Activated naive CD8-positive, alpha-beta T cell treated with anti-CD3 and anti-CD28 coated beads, Interleukin-2, amount 50 U/mL, for 24 hours (primary cell): ENCODE results near the gene BRF1.
"Not testable (repeated sequence)": the region's sequence is repeated elsewhere in the genome, so short reads cannot be mapped to it uniquely, and the experiment has no call there.

Experiments
- ATAC-seq: fragments of 150-1000 bp; cut with Tn5 transposase; one replicate; pipeline ENCODE4 v1.10.0; 2021
- DNase-seq: peaks from one replicate; pipeline ENCODE4 v3.0.0; 2021
- H3K27ac Mint-ChIP-seq: one replicate; pipeline ENCODE4 v1.8.0; 2021; ENCODE audit warnings: mild to moderate bottlenecking, mixed read lengths
- H3K27me3 Mint-ChIP-seq: one replicate; pipeline ENCODE4 v1.8.0; 2021; ENCODE audit warnings: mixed read lengths
- H3K36me3 Mint-ChIP-seq: one replicate; pipeline ENCODE4 v1.8.0; 2021; ENCODE audit warnings: low read depth, mixed read lengths
- H3K4me1 Mint-ChIP-seq: one replicate; pipeline ENCODE4 v1.8.0; 2021; ENCODE audit warnings: mixed read lengths
- H3K4me3 Mint-ChIP-seq: one replicate; pipeline ENCODE4 v1.8.0; 2021; ENCODE audit warnings: mild to moderate bottlenecking, moderate library complexity, mixed read lengths
- H3K9me3 Mint-ChIP-seq: one replicate; pipeline ENCODE4 v1.8.0; 2021; ENCODE audit warnings: mixed read lengths

Gene BRF1

DNA sequence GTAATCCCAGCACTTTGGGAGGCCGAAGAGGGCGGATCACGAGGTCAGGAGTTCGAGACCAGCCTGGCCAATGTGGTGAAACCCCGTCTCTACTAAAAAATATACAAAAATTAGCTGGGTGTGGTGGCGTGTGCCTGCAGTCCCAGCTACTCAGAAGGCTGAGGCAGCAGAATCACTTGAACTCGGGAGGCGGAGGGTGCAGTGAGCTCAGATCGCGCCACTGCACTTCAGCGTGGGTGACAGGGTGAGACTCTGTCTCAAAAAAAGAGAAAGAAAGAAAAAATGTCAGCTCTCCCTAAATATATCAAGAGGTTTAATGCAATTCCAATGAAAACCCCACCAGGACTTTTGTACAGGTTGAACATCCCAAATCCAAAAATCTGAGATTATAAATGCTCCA lies 3.5 kb downstream of the BRF1 start:
- not testable (repeated sequence) for H3K27ac Mint-ChIP-seq

DNA sequence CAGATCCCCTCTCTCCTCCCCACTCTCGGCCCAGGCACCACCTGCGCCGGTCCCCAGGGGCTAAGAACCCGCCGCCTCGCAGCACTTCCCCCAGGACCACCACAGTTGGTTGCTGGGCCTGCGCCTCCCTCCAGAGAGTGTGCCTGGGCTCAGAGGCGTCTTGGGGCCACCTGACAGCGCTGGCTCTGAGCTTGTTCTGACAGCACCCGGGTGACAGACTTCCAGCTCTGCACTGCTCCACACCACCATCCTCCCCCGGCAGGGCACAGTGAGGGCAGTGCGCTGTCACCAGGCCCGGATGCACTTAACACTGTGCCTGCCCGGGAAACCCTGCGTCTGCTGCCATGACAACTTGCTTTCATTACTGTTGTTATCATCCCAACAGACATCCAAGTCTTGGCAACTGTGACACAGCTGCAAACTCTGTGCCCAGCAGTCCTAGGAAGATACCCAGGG lies 6.6 kb downstream of the BRF1 start:
- DNase-seq (peak; percentile 67), ATAC-seq (peak; percentile 93)
- Mint-ChIP-seq H3K27ac (no peak overlapping the region), H3K4me1 (peaks cover 50% of the 10 kb centered on the region), H3K9me3 (no peaks in the 10 kb centered on the region), H3K4me3 (peak overlapping the region; percentile 13), H3K27me3 (no peaks in the 10 kb centered on the region), H3K36me3 (peaks cover 3% of the 10 kb centered on the region)

More for the DNA sequence above, 3.5 kb downstream of the BRF1 start:
- not testable (repeated sequence) for H3K27me3 Mint-ChIP-seq, DNase-seq, H3K9me3 Mint-ChIP-seq, ATAC-seq, H3K4me3 Mint-ChIP-seq, H3K36me3 Mint-ChIP-seq
- H3K4me1 Mint-ChIP-seq, result peaks cover 42% of the 10 kb centered on the region

DNA sequence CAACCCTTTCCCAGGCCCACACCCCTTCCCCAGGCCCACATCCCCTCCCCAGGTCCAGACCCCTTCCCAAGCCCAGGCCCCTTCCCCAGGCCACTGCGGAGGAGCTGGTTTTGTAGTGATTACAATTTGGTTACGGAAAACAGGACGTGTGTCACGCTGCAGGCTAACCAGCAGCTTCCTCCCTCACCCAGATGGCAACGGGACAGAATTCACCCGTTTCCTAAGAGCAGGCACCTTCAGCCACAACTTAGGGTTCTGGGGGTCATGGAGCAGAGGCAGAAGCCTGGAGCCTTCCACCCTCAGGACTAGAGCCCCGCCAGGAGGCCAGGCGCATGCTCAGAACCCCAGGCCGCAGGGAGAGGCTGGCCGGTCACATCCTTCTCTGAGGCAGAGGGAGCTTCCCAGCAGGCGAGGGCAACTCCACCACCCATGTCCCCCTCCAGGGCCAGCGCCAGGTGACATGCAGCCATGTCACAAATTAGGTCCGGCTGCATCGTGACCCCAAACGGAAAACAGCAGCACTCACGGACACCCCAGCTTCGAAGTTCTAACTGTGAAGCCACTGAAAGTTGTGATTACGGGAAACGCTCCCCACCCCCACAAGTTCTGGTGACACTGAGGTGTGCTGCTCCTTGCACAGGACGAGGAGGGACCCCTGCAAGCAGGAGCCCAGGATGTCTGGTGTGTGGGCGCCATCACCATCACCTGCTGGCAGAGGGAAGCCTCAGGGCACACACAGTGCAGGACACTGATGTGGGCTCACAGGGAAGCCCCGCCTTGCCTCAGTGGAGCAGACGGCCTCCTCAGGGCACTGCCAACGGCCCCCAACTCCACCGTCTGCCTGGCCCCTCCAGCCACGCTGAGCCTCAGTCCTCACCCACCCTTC lies 7.7 kb downstream of the BRF1 start:
- Mint-ChIP-seq H3K4me1 (peaks cover 45% of the 10 kb centered on the region), H3K9me3 (no peaks in the 10 kb centered on the region), H3K36me3 (peaks cover 3% of the 10 kb centered on the region), H3K27ac (peak overlapping the region; percentile 56), H3K4me3 (peak overlapping the region; percentile 51), H3K27me3 (no peaks in the 10 kb centered on the region)
- DNase-seq (peak; percentile 64), ATAC-seq (peak; percentile 59)

DNA sequence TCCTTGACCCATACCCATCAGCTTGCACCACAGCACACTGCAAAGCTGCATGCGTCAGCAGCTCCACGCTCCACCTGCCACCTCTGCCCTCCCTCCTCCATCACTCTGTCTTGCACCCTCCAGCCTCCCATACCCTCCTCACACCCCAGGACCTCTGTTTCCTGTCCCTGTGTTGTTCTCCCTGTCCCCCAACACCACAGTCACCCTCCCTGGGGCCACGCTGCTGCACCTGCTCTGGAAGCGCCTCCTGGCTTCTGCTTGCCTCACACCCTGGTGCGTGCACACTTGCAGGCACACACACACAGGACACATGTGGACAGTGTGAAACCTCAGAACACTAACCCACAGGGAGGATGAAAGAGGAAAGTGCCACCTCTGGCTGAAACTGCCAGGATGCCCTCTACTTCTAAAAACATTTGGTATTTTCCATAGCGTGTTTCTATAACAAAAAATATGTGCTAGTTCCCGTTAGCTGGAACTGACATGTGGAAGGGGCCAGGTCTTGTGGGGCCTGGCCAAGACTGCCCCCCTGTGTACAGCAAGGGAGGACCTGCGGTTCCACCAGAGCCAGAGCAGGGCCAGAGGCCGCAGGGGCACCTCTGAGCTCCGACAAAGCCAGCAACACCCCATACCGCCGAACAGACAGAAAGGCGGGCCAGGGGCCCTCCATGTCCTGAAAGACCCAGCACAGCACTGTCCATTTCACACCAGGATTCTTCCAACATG lies 10.0 kb downstream of the BRF1 start:
- H3K27me3 Mint-ChIP-seq, result no peaks in the 10 kb centered on the region
- H3K36me3 Mint-ChIP-seq, result no peaks in the 10 kb centered on the region
- H3K9me3 Mint-ChIP-seq, result no peaks in the 10 kb centered on the region
- no peak for ATAC-seq
- H3K4me1 Mint-ChIP-seq, result peaks cover 43% of the 10 kb centered on the region
- no peak overlapping the region for H3K4me3 Mint-ChIP-seq
- DNase-seq, result no peak
- peak overlapping the region; percentile 51 for H3K27ac Mint-ChIP-seq

DNA sequence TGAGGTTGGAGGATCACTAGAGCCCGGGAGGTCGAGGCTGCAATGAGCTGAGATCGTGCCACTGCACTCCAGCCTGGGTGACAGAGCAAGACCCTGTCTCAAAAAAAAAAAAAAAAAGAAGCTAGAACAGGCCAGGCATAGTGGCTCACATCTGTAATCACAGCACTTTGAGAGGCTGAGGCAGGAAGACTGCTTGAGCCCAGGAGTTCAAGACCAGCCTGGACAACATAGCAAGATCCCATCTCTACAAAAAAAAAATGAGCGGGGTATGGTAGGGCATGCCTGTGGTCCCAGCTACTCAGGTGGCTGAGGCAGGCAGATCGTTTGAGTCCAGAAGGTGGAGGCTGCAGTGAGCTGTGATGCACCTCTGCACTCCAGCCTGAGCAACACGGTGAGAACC lies 11.9 kb downstream of the BRF1 start:
- not testable (repeated sequence) for H3K4me3 Mint-ChIP-seq, ATAC-seq, H3K36me3 Mint-ChIP-seq, H3K9me3 Mint-ChIP-seq, H3K27me3 Mint-ChIP-seq, H3K27ac Mint-ChIP-seq, DNase-seq
- peaks cover 36% of the 10 kb centered on the region for H3K4me1 Mint-ChIP-seq

DNA sequence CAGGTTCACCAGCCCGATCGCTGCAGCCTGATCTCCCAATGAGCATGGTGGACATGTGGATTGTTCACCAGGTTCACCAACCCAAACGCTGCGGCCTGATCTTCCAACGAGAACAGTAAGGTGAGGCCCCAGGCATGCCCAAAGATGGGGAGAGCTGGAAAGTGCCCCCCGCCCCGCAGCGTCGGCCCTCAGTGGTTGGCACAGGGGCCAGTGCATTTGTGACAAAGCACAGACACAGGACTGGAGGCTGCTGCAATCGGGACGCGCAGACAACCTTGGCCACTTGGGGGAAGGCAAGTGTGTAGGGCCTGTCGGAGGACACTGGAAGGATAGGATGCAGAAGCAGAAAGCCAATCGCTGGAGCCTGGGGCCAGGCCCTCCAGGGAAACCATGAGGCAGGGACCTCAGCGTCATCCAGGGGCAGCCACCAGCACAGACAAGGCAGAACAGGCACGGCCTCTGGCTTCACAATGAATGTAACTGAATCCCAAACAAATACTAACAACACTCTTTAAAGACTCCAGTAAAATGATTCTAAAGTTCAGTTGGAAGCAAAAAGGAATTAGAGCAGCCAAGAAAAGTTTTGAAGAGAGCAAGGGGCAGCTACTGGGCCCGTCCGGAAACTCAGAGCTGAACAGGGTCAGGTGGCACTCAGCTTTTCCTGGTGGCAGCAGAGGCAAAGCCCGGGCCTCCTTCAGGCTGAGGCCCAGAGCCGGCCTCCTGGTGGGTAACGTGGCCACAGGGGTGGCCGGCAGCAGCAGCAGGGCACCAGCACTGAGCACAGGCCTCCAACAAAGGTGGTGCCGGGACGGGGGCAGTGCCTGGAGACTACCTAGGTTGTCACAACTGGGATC lies 13.3 kb downstream of the BRF1 start:
- Mint-ChIP-seq H3K9me3 (no peaks in the 10 kb centered on the region), H3K27me3 (no peaks in the 10 kb centered on the region), H3K4me3 (no peak overlapping the region), H3K4me1 (peaks cover 27% of the 10 kb centered on the region), H3K27ac (no peak overlapping the region), H3K36me3 (no peaks in the 10 kb centered on the region)
- ATAC-seq (no peak), DNase-seq (no peak)

DNA sequence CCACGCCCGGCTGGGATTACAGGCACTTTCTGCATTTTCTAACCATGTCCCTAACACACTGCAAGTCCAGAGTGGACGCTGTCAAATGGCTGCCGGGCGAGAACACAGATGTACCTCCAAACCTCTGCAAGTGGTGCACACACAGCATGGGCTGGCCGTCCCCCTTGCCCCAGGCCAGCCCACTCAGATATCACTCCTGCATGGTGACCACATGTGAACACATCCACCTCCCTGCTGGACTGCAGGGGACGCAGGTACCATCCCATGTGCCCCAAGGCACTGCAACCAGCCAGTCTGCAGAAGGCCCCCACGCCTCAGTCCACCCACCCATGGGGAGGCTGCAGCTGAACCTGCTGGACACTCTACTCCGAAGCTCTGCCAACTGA lies 14.0 kb downstream of the BRF1 start:
- no peak overlapping the region for H3K4me3 Mint-ChIP-seq
- no peak for ATAC-seq
- DNase-seq, result no peak
- H3K27me3 Mint-ChIP-seq, result no peaks in the 10 kb centered on the region
- no peaks in the 10 kb centered on the region for H3K36me3 Mint-ChIP-seq
- H3K4me1 Mint-ChIP-seq, result peaks cover 26% of the 10 kb centered on the region
- H3K27ac Mint-ChIP-seq, result no peak overlapping the region
- no peaks in the 10 kb centered on the region for H3K9me3 Mint-ChIP-seq

DNA sequence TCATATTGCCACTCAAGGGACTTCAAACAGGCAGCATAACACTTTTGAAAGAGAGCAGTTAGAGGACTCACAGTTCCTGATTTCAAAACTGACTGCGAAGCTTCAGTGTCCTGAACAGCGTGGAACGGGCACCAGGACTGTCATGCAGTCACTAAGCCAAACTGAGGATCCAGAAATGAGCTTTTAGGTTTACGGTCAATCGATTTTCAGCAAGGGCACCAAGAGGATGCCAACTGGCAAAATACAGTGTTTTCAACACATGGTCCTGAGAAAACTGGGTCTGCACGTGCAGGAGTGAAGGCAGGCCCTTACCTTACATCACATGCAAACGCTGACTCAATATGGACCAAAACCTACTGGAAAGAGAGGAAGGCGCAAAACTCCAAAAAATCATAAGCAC lies 15.6 kb downstream of the BRF1 start:
- ATAC-seq (no peak), DNase-seq (no peak)
- H3K4me1 Mint-ChIP-seq, result peaks cover 17% of the 10 kb centered on the region
- no peaks in the 10 kb centered on the region for H3K36me3 Mint-ChIP-seq
- H3K27me3 Mint-ChIP-seq, result no peaks in the 10 kb centered on the region
- no peaks in the 10 kb centered on the region for H3K9me3 Mint-ChIP-seq
- H3K4me3 Mint-ChIP-seq, result no peak overlapping the region
- no peak overlapping the region for H3K27ac Mint-ChIP-seq

DNA sequence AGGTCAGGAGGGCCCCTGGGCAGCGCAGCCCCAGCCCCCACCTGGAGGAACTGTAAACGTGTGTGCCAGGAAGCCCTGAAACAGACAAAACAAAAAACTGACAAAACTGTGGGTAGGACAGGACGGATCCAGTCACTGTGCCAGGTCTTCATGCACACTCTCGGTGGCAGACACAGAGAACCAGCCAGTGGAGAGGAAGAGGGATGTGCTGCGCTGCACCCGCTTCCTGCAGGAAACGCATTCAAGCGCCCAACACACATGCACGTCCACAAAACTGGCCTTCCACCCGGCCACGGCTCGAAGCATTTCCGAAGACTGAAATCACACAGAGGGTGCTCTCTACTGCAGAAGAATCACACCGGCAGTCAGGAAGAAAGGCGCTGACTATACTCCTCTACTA lies 16.9 kb downstream of the BRF1 start:
- DNase-seq (no peak), ATAC-seq (no peak)
- no peak overlapping the region for H3K4me3 Mint-ChIP-seq
- H3K27me3 Mint-ChIP-seq, result no peaks in the 10 kb centered on the region
- peaks cover 17% of the 10 kb centered on the region for H3K4me1 Mint-ChIP-seq
- no peaks in the 10 kb centered on the region for H3K9me3 Mint-ChIP-seq
- H3K36me3 Mint-ChIP-seq, result no peaks in the 10 kb centered on the region
- H3K27ac Mint-ChIP-seq, result no peak overlapping the region

DNA sequence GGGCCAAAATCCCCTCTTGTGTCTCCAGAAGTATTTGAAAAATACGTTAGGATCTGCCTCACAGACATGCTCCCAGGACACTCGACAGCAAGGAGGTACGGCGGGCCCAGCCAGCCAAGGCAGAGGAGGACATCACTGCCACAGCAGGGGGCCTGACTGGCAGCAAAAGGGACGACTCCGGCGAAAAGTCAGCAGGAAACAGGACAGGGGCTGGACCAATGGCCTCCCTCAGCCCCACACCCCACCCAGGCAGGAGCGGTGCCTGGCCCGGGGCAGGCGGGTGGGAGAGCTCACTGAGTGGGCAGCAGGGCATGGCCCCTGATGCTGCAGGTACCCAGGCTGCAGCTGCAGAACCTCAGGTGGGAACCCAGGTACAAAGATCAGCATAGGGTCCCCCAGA lies 17.8 kb downstream of the BRF1 start:
- no peak overlapping the region for H3K4me3 Mint-ChIP-seq
- H3K9me3 Mint-ChIP-seq, result no peaks in the 10 kb centered on the region
- no peak overlapping the region for H3K27ac Mint-ChIP-seq
- H3K36me3 Mint-ChIP-seq, result no peaks in the 10 kb centered on the region
- DNase-seq (no peak), ATAC-seq (no peak)
- H3K27me3 Mint-ChIP-seq, result no peaks in the 10 kb centered on the region
- peaks cover 17% of the 10 kb centered on the region for H3K4me1 Mint-ChIP-seq

DNA sequence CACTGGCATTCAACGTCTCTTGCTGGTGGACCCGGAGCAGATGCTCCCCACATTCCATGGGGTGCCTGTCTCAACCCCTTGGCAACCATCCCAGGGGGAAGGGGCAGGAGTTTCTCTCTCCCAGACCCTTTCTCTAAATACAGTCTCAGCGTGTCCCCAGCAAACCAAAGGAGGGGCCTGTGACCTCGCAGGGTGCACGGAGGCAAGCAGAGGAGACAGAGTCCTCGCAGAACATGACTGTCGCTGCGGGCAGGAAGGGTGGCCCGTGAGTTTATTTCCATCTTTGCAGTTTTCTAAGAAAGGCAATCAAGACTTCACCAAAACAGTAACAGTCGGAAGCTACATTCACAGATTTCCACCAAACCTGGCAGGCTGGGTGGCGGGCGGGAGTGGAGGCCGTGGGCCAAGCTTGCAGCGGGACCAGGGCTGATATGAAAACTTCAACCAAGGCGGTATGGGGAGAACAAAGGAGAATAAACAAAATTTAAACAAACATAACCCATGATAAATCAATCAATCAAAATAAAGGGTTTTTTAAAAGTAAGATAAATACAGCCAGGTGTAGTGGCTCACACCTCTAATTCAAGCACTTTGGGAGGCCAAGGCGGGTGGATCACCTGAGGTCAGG lies 18.6 kb downstream of the BRF1 start:
- no peak for ATAC-seq
- H3K36me3 Mint-ChIP-seq, result no peaks in the 10 kb centered on the region
- no peaks in the 10 kb centered on the region for H3K27me3 Mint-ChIP-seq
- H3K4me3 Mint-ChIP-seq, result no peak overlapping the region
- H3K4me1 Mint-ChIP-seq, result peaks cover 17% of the 10 kb centered on the region
- DNase-seq, result no peak
- H3K27ac Mint-ChIP-seq, result no peak overlapping the region
- no peaks in the 10 kb centered on the region for H3K9me3 Mint-ChIP-seq

DNA sequence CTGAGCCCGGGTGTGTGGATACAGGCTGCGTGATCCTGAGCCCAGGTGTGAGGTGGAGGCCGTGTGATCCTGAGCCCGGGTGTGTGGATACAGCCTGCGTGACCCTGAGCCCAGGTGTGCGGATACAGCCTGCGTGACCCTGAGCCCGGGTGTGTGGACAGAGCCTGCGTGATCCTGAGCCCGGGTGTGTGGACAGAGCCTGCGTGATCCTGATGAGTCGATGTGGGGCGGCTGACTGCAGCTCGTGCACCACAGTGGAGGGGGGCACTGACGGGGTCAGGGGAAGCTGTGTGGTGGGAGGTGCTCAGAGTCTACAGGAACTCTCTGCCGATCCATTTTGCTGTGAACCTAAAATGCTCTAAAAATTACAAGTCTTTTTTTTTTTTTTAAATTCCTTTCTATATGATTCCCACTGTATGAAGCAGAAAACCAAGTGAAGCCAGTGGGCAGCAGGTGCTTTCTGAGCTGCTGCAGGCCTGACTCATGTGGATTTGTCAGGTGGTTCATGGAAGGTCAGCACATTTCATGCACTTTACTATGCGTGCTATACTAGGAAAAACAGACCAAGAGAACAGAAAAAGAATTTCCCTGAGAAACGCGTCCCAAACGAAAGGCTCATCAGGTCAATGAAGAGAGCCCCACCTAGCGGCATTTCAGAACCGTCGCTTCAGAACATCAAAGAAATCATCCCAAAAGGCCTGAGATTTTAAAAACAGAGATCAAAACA lies 19.3 kb downstream of the BRF1 start:
- Mint-ChIP-seq H3K9me3 (no peaks in the 10 kb centered on the region), H3K27ac (no peak overlapping the region), H3K36me3 (no peaks in the 10 kb centered on the region), H3K4me1 (peaks cover 17% of the 10 kb centered on the region), H3K4me3 (no peak overlapping the region), H3K27me3 (no peaks in the 10 kb centered on the region)
- DNase-seq (no peak), ATAC-seq (no peak)

DNA sequence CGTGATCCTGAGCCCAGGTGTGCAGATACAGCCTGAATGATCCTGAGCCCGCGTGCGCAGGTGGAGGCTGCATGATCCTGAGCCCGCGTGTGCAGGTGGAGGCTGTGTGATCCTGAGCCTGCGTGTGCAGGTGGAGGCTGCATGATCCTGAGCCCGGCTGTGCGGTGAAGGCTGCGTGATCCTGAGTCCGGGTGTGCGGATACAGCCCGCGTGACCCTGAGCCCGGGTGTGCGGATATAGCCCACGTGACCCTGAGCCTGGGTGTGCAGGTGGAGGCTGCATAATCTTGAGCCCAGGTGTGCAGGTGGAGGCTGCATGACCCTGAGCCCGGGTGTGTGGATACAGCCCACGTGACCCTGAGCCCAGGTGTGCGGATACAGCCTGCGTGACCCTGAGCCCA lies 20.3 kb downstream of the BRF1 start:
- no peak overlapping the region for H3K4me3 Mint-ChIP-seq
- no peak for ATAC-seq
- DNase-seq, result no peak
- no peak overlapping the region for H3K27ac Mint-ChIP-seq
- H3K36me3 Mint-ChIP-seq, result no peaks in the 10 kb centered on the region
- no peaks in the 10 kb centered on the region for H3K9me3 Mint-ChIP-seq
- H3K27me3 Mint-ChIP-seq, result no peaks in the 10 kb centered on the region
- H3K4me1 Mint-ChIP-seq, result peaks cover 17% of the 10 kb centered on the region
